GM18951 (cell line): ENCODE results near the gene CFAP68.
"Not testable (repeated sequence)": the region's sequence is repeated elsewhere in the genome, so short reads cannot be mapped to it uniquely, and the experiment has no call there.

Source experiments
- POLR2A ChIP-seq: IDR thresholded peaks from 4 replicates; pipeline ENCODE4 v1.6.1; 2011; ENCODE audit warnings: mild to moderate bottlenecking; ENCODE audit not compliant: insufficient read length, insufficient read depth; ENCODE audit errors: extremely low read depth
- in situ Hi-C: fragments of 300-500 bp; cut with MboI; formaldehyde crosslinking; loops from one replicate; pipeline ENCODE4 v1.12.0; 2022; ENCODE audit warnings: low sequenced_read_pairs, mixed read lengths, inconsistent platforms; ENCODE audit not compliant: unreplicated experiment

Gene CFAP68

GRCh38 chr11:111926505-111927391, 47.4 kb downstream of the CFAP68 start:
- in situ Hi-C loops, result no loop called here

GRCh38 chr11:111930472-111930871, 51.1 kb downstream of the CFAP68 start:
- no peak for TF ChIP-seq POLR2A
- in situ Hi-C loops, result no loop called here

More at GRCh38 chr11:111926505-111927391, 47.4 kb downstream of the CFAP68 start:
- TF ChIP-seq POLR2A, result peak; percentile 76

DNA sequence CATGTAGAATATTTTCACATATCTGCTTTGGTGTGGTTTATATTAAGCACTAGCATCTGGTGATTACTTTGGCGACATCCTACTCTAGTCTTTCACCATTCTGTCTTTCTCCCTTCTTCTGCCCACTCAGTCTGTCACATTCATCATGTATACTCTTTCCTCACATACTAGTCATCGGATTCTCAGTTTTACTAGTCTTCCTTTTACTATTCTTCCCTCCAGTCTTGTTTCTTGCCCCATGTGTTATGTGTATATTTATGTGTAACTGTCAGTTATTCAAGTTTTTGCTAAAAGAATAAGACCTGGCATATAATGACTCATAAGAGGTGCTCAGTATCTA, 53.2 kb downstream of the CFAP68 start:
- in situ Hi-C loops, result no loop called here
- TF ChIP-seq POLR2A, result no peak

GRCh38 chr11:111933176-111933575, 53.8 kb downstream of the CFAP68 start:
- in situ Hi-C loops, result not testable (repeated sequence)

GRCh38 chr11:111933872-111934271, 54.5 kb downstream of the CFAP68 start:
- in situ Hi-C loops, result no loop called here
- TF ChIP-seq POLR2A, result no peak

GRCh38 chr11:111934306-111934705, 55.0 kb downstream of the CFAP68 start:
- no peak for TF ChIP-seq POLR2A
- in situ Hi-C loops, result no loop called here
